ENCODE results near the gene ERBB2. TPM values are rescaled to one million over a fixed set of nuclear protein-coding genes. Genes with fewer than 3 reads are reported as not detected.

Gene ERBB2
- total and polyA plus RNA-seq, 2 of the 13 experiments (the other 11 are each of a cell fraction or from before 2014, with no cell fraction given): 57.7 to 64.1 TPM

DNA sequence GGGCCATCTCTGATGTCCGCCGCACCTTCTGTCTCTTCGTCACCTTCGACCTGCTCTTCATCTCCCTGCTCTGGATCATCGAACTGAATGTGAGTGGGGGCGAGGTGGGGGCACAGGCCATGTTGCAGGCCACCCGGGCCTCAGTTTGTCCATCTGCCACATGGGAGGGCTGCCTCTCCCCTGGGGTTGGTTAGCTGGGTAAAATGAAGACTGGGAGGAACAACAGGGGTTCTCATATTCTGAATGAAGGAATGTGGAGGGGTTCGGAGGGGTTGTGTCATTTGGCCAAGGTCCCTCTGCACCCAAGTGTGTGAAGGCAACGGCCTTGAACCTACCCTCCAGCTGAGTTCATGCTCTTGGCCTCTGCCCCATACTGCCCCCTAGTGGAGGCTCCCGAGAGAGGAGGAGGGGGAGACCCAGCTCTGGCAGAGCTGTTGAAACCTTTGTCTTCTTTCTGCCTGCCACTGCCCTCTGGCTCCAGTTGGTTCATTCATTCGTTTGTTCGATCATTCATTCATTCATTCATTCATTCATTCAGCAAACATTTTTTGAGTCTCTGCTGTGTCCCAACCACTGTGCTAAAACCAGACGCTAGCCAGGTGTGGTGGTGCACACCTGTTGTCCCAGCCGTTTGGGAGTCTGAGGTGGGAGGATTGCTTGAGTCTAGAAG, 46.1 kb upstream of the ERBB2 start (continued):
- no peak for TF ChIP-seq ONECUT2 (CRISPR knock-in tag; IDR thresholded peaks at IDR 0.05)
- TF ChIP-seq ZNF382 (CRISPR knock-in tag; IDR thresholded peaks at IDR 0.05; ENCODE audit: borderline replicate concordance): no peak
- no peak for TF ChIP-seq SIN3B (IDR thresholded peaks at IDR 0.05; ENCODE audit: low read length)
- TF ChIP-seq, protein P1, sequence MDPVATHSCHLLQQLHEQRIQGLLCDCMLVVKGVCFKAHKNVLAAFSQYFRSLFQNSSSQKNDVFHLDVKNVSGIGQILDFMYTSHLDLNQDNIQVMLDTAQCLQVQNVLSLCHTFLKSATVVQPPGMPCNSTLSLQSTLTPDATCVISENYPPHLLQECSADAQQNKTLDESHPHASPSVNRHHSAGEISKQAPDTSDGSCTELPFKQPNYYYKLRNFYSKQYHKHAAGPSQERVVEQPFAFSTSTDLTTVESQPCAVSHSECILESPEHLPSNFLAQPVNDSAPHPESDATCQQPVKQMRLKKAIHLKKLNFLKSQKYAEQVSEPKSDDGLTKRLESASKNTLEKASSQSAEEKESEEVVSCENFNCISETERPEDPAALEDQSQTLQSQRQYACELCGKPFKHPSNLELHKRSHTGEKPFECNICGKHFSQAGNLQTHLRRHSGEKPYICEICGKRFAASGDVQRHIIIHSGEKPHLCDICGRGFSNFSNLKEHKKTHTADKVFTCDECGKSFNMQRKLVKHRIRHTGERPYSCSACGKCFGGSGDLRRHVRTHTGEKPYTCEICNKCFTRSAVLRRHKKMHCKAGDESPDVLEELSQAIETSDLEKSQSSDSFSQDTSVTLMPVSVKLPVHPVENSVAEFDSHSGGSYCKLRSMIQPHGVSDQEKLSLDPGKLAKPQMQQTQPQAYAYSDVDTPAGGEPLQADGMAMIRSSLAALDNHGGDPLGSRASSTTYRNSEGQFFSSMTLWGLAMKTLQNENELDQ (CRISPR knock-in tag; IDR thresholded peaks at IDR 0.05; ENCODE audit: borderline replicate concordance): no peak
- TF ChIP-seq ZFP36L1 (CRISPR knock-in tag; IDR thresholded peaks at IDR 0.05): no peak
- TF ChIP-seq NR1H2 (CRISPR knock-in tag; IDR thresholded peaks at IDR 0.05; ENCODE audit: borderline replicate concordance, low read depth): no peak; the same call in 1 of the 2 replicates
- TF ChIP-seq, protein P2, sequence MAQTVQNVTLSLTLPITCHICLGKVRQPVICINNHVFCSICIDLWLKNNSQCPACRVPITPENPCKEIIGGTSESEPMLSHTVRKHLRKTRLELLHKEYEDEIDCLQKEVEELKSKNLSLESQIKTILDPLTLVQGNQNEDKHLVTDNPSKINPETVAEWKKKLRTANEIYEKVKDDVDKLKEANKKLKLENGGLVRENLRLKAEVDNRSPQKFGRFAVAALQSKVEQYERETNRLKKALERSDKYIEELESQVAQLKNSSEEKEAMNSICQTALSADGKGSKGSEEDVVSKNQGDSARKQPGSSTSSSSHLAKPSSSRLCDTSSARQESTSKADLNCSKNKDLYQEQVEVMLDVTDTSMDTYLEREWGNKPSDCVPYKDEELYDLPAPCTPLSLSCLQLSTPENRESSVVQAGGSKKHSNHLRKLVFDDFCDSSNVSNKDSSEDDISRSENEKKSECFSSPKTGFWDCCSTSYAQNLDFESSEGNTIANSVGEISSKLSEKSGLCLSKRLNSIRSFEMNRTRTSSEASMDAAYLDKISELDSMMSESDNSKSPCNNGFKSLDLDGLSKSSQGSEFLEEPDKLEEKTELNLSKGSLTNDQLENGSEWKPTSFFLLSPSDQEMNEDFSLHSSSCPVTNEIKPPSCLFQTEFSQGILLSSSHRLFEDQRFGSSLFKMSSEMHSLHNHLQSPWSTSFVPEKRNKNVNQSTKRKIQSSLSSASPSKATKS (CRISPR knock-in tag; IDR thresholded peaks at IDR 0.05): no peak
- TF ChIP-seq GABPB1 (CRISPR knock-in tag; IDR thresholded peaks at IDR 0.05): no peak
- TF ChIP-seq ZBTB1 (CRISPR knock-in tag; IDR thresholded peaks at IDR 0.05; ENCODE audit: borderline replicate concordance): no peak
- TF ChIP-seq, protein P3, sequence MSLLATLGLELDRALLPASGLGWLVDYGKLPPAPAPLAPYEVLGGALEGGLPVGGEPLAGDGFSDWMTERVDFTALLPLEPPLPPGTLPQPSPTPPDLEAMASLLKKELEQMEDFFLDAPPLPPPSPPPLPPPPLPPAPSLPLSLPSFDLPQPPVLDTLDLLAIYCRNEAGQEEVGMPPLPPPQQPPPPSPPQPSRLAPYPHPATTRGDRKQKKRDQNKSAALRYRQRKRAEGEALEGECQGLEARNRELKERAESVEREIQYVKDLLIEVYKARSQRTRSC (CRISPR knock-in tag; IDR thresholded peaks at IDR 0.05; ENCODE audit: low read depth): no peak
- no peak for TF ChIP-seq HNRNPK (IDR thresholded peaks at IDR 0.05; ENCODE audit: low read depth, low read length, poor library complexity, severe bottlenecking)
- TF ChIP-seq, protein P4, sequence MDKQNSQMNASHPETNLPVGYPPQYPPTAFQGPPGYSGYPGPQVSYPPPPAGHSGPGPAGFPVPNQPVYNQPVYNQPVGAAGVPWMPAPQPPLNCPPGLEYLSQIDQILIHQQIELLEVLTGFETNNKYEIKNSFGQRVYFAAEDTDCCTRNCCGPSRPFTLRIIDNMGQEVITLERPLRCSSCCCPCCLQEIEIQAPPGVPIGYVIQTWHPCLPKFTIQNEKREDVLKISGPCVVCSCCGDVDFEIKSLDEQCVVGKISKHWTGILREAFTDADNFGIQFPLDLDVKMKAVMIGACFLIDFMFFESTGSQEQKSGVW (CRISPR knock-in tag; IDR thresholded peaks at IDR 0.05; ENCODE audit: borderline replicate concordance): no peak
- TF ChIP-seq SNRNP70 (IDR thresholded peaks at IDR 0.05; ENCODE audit: low read depth, low read length): no peak
- TF ChIP-seq GFI1 (CRISPR knock-in tag; IDR thresholded peaks at IDR 0.05; ENCODE audit: borderline replicate concordance): no peak
- no peak for TF ChIP-seq ZNF510 (CRISPR knock-in tag; IDR thresholded peaks at IDR 0.05; ENCODE audit: low read depth)
- TF ChIP-seq, protein P5, sequence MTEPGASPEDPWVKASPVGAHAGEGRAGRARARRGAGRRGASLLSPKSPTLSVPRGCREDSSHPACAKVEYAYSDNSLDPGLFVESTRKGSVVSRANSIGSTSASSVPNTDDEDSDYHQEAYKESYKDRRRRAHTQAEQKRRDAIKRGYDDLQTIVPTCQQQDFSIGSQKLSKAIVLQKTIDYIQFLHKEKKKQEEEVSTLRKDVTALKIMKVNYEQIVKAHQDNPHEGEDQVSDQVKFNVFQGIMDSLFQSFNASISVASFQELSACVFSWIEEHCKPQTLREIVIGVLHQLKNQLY (CRISPR knock-in tag; IDR thresholded peaks at IDR 0.05): no peak
- TF ChIP-seq AGO2 (optimal IDR thresholded peaks at IDR 0.05; ENCODE audit: low read depth, low read length): no peak
- TF ChIP-seq HOXD1 (CRISPR knock-in tag; IDR thresholded peaks at IDR 0.05): no peak
- TF ChIP-seq HNRNPLL (IDR thresholded peaks at IDR 0.05; ENCODE audit: low read depth, low read length, poor library complexity, severe bottlenecking): no peak
- TF ChIP-seq PAWR (CRISPR knock-in tag; IDR thresholded peaks at IDR 0.05; ENCODE audit: borderline replicate concordance): no peak
- peak; percentile 91 for TF ChIP-seq NR2C2 (CRISPR knock-in tag; IDR thresholded peaks at IDR 0.05; ENCODE audit: borderline replicate concordance)
